ENCODE data around the gene TRAK2.
"Not testable (repeated sequence)": the region's sequence is repeated elsewhere in the genome, so short reads cannot be mapped to it uniquely, and the experiment has no call there.

TRAK2 gene
- total RNA-seq = 40.6 to 130 (median 103) reads per million in 17 experiments

GRCh38 chr2:201451292-201452057, at the start of gene TRAK2, which contains the start of gene STRADB:
Gene TRAK2 (minus strand): TSS chr2:201451458. CDS start chr2:201420507, 30,951 bp downstream.
Gene STRADB (plus strand): TSS chr2:201451740. CDS start chr2:201454841, 3,101 bp downstream.
- peak; percentile 96 to 98 (median 98) for DNase-seq

DNA sequence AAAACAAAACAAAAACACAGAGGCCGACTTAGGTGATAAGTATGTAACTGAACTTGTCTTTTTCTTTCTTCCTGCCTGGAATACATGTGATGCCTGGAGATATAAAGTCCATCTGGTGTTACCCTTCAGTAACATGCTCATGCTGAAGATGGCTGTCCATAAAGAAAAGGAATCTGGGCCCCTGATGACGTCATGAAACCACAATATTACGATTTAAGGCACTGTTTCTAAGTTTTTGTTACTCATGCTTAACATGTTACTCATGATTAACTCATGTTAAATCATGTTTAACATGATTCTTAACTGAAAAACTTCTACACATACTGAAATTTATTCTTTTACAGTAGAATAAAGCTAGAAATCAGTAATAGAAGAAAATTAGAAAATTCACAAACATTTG, 49.3 kb upstream of the TRAK2 start:
- no peak for DNase-seq

DNA sequence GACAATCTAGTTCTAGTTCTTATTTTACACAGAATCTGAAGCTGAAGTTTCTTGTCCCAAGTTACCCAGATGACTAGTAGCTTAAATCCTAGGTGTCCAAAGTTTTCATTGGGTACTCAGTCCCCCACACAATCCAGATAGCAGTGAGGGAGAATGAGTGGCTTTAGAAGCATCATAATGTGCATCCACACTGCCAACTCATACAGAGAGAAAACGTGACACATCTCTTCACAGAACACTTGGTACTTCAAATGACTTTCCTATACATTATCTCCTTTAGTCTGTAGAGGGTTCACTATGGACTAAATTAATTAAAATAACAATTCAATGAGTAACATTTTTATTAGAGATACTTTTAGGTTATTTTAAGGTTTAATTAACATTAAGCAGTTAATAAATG, 45.5 kb upstream of the TRAK2 start:
- DNase-seq = no peak

GRCh38 chr2:201490291-201490690, 39.0 kb upstream of the TRAK2 start:
- no peak for DNase-seq

GRCh38 chr2:201484805-201485204, 33.5 kb upstream of the TRAK2 start:
- DNase-seq = no peak

DNA sequence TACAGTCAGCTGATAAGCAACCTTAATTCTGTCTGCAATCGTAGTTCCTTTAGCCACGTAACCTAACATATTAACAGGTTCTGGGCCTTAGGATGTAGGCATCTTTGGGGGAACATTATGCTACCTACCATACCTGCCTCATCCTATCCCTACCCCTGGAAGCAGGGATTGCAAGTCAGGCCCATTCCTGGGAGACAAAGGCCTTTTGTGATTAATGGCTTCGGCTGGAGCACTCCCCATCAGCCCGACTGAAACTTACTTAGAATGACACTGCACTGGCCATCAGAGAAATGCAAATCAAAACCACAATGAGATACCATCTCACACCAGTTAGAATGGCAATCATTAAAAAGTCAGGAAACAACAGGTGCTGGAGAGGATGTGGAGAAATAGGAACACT, 32.5 kb upstream of the TRAK2 start:
- not testable (repeated sequence) for DNase-seq

- no peak for DNase-seq
Measured at GRCh38 chr2:201483342-201483741, 32.1 kb upstream of the TRAK2 start.

DNA sequence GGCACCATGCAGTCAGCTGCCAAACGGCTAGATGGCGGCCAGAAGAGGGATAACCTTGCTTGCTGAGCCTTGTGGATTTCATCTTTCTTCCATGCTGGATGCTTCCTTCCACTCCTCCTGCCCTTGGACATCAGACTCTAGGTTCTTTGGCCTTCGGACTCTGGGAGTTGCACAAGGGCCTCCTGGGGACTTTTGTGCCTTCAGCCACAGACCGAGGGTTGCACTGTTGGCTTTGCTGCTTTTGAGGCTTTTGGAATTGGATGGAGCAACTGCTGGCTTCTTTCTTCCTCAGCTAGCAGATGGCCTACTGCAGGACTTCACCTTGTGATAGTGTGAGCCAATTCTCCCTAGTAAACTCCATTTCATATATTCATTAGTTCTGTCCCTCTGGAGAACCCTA, 31.3 kb upstream of the TRAK2 start:
- no peak for DNase-seq

GRCh38 chr2:201472411-201472810, 21.2 kb upstream of the TRAK2 start:
- no peak for DNase-seq

DNA sequence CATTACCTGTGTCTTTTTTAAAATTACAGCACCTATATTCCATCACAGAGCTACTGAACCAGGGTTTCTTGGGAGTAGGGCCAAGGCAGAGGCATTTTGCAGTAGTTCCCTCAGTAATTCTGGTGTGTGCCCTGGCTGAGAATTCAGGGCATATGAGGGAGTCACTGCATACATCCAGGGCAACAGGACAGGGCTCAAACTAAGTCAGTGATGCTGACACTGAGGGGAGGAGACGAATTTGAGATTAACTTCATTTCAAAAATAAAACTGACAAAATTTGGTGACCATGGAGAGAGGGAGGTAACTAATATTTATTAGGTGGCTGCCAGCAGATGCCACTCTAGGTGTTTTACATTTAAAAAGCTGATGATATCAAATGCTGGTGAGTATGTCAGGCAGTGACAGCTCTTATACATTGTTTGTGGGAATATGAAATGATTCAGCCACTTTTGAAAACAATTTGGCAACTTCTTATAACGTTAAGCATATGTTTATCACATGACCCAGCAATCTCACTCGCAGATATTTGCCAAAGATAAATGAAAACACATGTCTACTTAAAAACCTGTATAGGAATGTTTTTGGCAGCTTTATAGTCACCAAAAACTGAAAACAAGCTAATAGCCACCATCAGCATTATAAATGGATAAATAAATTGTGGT, 20.6 kb upstream of the TRAK2 start:
- DNase-seq = no peak

- DNase-seq = no peak
Measured at GRCh38 chr2:201470821-201471731, 19.8 kb upstream of the TRAK2 start.

DNA sequence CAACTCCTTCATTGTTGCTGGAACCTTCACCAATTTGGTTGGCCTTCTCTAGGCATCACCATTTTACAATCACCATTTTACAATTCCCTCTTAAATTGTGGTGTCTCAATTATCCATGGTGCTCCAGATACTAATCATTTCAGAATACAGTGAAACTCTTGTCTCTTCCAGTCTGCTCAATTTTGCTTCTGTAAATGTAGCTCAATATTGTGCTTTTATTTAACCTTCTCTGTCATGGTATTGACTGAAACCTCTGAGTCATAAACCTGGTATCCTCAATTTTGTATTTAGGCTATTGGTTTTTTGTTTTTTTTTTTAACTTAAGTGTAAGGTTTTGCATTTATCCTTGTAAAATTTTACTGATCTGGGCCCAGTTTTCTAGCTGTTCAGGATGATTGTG, 16.4 kb upstream of the TRAK2 start:
- DNase-seq = no peak

DNA sequence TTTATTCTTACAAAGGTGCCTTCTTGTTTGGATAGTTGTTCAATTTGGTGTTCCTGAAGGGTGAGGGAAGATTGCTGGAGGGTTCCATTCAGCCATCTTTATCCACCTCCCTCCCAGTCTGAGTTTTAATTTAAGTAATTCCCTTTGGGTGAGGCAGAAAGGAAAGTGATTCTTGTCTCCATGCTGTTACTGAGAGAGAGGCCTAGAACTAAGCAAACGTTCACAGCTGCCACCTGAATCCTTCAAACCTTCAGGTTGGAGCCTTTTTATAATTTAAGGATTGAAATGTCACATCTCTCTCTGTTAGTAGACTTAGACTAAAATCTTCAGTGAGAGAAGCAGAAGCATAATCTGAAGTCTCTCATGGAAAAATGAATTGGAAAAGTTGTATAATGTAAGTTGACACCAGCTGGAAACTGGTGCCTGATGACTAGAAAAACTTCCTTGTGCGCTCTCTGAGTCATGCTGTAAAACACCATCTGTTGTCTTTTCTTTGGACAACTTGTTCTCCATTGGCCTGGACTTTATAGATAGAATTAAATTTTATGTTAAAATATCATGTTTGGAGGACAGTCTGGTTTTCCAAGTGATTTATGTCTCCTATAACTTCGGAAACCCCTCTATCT, 14.9 kb upstream of the TRAK2 start:
- DNase-seq = no peak

DNA sequence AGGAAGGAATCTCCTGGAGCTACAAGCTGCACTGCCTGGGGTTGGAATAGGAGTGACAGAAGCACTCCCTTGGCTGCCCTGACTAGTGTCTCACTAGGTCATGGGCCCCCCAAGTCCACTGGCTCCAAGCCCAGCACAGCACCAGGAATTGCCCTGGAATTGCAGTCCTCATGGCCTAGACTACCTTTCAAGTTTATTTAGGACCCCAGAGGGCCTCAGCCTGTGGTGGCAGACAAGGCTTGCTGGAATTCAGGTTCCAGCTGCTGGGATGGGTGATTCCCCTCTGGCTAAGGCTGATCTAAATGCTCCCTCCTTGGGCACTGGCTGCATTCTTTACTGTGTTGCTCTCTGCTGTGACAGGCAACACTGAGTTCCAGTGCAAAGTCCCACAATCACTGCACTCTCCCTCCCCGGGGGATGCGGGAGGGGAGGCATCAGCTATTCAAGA, 14.3 kb upstream of the TRAK2 start:
- DNase-seq = no peak

- DNase-seq = no peak
Measured at GRCh38 chr2:201464547-201464946, 13.3 kb upstream of the TRAK2 start.

DNA sequence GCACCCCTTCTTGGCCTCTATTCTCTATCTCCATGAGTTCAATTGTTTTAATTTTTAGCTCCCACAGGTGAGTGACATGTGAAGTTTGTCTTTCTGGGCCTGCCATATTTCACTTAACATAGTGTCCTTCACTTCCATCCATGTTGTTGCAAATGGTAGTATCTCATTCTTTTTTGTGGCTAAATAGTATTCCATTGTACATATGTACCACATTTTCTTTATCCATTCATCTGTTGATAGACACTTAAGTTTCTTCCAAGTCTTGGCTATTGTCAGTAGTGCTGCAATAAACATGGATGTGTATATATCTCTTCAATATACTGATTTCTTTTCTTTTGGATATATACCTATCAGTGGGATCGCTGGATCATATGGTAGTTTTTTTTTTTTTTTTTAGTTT, 9.3 kb upstream of the TRAK2 start:
- DNase-seq = no peak

GRCh38 chr2:201458381-201458780, 7.1 kb upstream of the TRAK2 start:
- no peak for DNase-seq

GRCh38 chr2:201452922-201453643, 1.8 kb upstream of the TRAK2 start:
- DNase-seq = no peak

DNA sequence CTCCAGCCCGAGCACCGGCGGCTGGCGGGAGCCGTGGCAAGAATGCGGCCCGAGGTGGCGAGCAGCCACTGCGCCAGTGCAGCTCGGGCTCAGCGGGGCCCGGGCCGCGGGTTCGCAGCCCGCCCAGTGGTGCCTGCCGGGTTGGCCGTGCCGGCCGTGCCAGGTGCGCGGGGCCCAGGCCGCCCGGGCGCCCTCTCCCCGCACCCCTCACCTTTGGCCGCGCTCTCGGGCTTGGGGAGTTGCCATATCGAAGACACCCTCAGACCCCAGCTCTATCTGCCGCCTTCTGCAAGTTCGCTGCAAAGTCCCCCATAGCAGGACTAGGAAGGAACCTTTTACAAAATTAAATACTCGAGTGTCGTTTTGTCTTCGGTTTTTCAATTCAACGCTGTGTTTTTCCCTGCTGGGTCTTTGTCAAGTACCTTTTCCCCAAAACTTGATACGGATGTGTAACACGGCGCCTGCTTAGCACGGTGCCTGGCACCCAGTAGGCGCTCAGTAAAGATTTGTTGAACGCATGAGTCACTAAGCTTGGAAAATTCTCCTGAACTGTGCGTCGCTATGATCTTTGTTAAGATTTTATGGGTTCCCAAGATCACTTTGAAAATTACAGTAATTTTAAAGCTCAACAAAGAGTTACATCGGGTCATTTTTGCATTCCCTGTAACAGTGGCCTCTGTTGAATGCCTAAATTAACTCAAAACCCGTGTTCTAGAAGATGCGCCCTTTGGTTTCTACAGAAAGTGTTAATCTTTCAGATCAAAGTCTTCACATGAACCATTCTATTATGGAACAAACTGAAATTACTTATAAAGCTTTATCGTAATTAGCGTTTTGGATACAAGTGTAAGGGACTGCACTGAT, 1.0 kb upstream of the TRAK2 start:
- peak in 1 of 4 experiments; percentile 13 for DNase-seq

GRCh38 chr2:201450954-201451291, 335 bp downstream of the TRAK2 start:
- DNase-seq = no peak

DNA sequence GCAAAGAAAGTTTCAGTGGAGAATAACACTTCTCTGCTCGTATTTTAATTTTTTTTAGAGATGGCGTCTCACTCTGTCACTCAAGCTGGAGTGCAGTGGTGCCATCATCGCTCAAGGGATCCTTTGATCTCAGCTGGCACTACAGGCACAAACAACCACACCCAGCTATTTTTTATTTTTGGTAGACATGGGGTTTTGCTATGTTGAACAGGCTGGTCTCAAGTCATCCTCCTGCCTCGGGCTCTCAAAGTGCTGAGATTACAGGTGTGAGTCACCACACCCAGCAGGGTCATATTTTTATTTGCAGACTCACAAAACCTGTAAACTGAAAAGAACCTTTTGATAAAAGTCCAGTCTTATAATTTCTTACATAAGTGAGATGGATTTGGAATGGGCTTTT, 2.6 kb downstream of the TRAK2 start:
- no peak for DNase-seq

Data from suppressor macrophage (primary cell).